ENCODE results near the gene ZNF474.
A peak's percentile ranks its signal among the peaks of the same experiment; 100 is the strongest.

Gene ZNF474

GRCh38 chr5:122163121-122164069 is 34.0 kb downstream of the ZNF474 start:
- Histone ChIP-seq H3K36me3 (ENCODE audit: control insufficient read depth in 5 of 5, insufficient read depth in 5 of 5, low read length in 5 of 5) (no peaks in the 10 kb centered on the region), H3K27ac (ENCODE audit: low read depth, low read length) (peak overlapping the region; percentile 74), H3K9ac (ENCODE audit: low read length in 5 of 5) (peak overlapping the region in 1 of 5 donors; percentile 28), H3K27me3 (ENCODE audit: control insufficient read depth in 5 of 5, insufficient read depth in 4 of 5, low read length in 5 of 5) (no peaks in the 10 kb centered on the region), H3K9me3 (ENCODE audit: control insufficient read depth in 5 of 5, low read length in 5 of 5) (no peaks in the 10 kb centered on the region), H3K4me1 (ENCODE audit: control insufficient read depth in 5 of 5, insufficient read depth in 5 of 5, low read length in 5 of 5) (peaks cover 4 to 26% (median 12%) of the 10 kb centered on the region in 5 donors), H3K4me3 (ENCODE audit: low read depth in 1 of 5, low read length in 5 of 5) (no peak overlapping the region)

- peak overlapping the region; percentile 21 for H3K27ac ChIP-seq (ENCODE audit: low read depth, low read length)
- H3K4me3 ChIP-seq (ENCODE audit: low read depth in 1 of 5, low read length in 5 of 5) = no peak overlapping the region
- H3K9ac ChIP-seq (ENCODE audit: low read length in 5 of 5) = peak overlapping the region in 1 of 5 donors; percentile 23
- H3K9me3 ChIP-seq (ENCODE audit: control insufficient read depth in 5 of 5, low read length in 5 of 5) = no peaks in the 10 kb centered on the region
- H3K36me3 ChIP-seq (ENCODE audit: control insufficient read depth in 5 of 5, insufficient read depth in 5 of 5, low read length in 5 of 5) = no peaks in the 10 kb centered on the region
- H3K27me3 ChIP-seq (ENCODE audit: control insufficient read depth in 5 of 5, insufficient read depth in 4 of 5, low read length in 5 of 5) = no peaks in the 10 kb centered on the region
- peaks cover 4 to 26% (median 12%) of the 10 kb centered on the region in 5 donors for H3K4me1 ChIP-seq (ENCODE audit: control insufficient read depth in 5 of 5, insufficient read depth in 5 of 5, low read length in 5 of 5)
These were observed 34.7 kb downstream of the ZNF474 start for GRCh38 chr5:122164070-122164435.

GRCh38 chr5:122164831-122165558 is 35.6 kb downstream of the ZNF474 start:
- no peak overlapping the region for H3K9ac ChIP-seq (ENCODE audit: low read length in 5 of 5)
- no peaks in the 10 kb centered on the region for H3K27me3 ChIP-seq (ENCODE audit: control insufficient read depth in 5 of 5, insufficient read depth in 4 of 5, low read length in 5 of 5)
- no peaks in the 10 kb centered on the region for H3K9me3 ChIP-seq (ENCODE audit: control insufficient read depth in 5 of 5, low read length in 5 of 5)
- no peak overlapping the region for H3K4me3 ChIP-seq (ENCODE audit: low read depth in 1 of 5, low read length in 5 of 5)
- H3K27ac ChIP-seq (ENCODE audit: low read depth, low read length) = peak overlapping the region; percentile 21
- peaks cover 4 to 26% (median 12%) of the 10 kb centered on the region in 5 donors for H3K4me1 ChIP-seq (ENCODE audit: control insufficient read depth in 5 of 5, insufficient read depth in 5 of 5, low read length in 5 of 5)
- H3K36me3 ChIP-seq (ENCODE audit: control insufficient read depth in 5 of 5, insufficient read depth in 5 of 5, low read length in 5 of 5) = no peaks in the 10 kb centered on the region

- H3K4me1 ChIP-seq (ENCODE audit: control insufficient read depth in 5 of 5, insufficient read depth in 5 of 5, low read length in 5 of 5) = peaks cover 4 to 26% (median 12%) of the 10 kb centered on the region in 5 donors
- no peak overlapping the region for H3K4me3 ChIP-seq (ENCODE audit: low read depth in 1 of 5, low read length in 5 of 5)
- H3K9ac ChIP-seq (ENCODE audit: low read length in 5 of 5) = no peak overlapping the region
- H3K9me3 ChIP-seq (ENCODE audit: control insufficient read depth in 5 of 5, low read length in 5 of 5) = no peaks in the 10 kb centered on the region
- no peak overlapping the region for H3K27ac ChIP-seq (ENCODE audit: low read depth, low read length)
- no peaks in the 10 kb centered on the region for H3K36me3 ChIP-seq (ENCODE audit: control insufficient read depth in 5 of 5, insufficient read depth in 5 of 5, low read length in 5 of 5)
- H3K27me3 ChIP-seq (ENCODE audit: control insufficient read depth in 5 of 5, insufficient read depth in 4 of 5, low read length in 5 of 5) = no peaks in the 10 kb centered on the region
These were observed 36.3 kb downstream of the ZNF474 start for GRCh38 chr5:122165559-122166078.

GRCh38 chr5:122169350-122170103 is 40.2 kb downstream of the ZNF474 start:
- H3K4me3 ChIP-seq (ENCODE audit: low read depth in 1 of 5, low read length in 5 of 5) = no peak overlapping the region
- no peaks in the 10 kb centered on the region for H3K27me3 ChIP-seq (ENCODE audit: control insufficient read depth in 5 of 5, insufficient read depth in 4 of 5, low read length in 5 of 5)
- H3K9ac ChIP-seq (ENCODE audit: low read length in 5 of 5) = no peak overlapping the region
- no peaks in the 10 kb centered on the region for H3K9me3 ChIP-seq (ENCODE audit: control insufficient read depth in 5 of 5, low read length in 5 of 5)
- H3K27ac ChIP-seq (ENCODE audit: low read depth, low read length) = no peak overlapping the region
- no peaks in the 10 kb centered on the region for H3K4me1 ChIP-seq (ENCODE audit: control insufficient read depth in 5 of 5, insufficient read depth in 5 of 5, low read length in 5 of 5)
- no peaks in the 10 kb centered on the region for H3K36me3 ChIP-seq (ENCODE audit: control insufficient read depth in 5 of 5, insufficient read depth in 5 of 5, low read length in 5 of 5)

- Histone ChIP-seq H3K27ac (ENCODE audit: low read depth, low read length) (no peak overlapping the region), H3K4me3 (ENCODE audit: low read depth in 1 of 5, low read length in 5 of 5) (no peak overlapping the region), H3K9me3 (ENCODE audit: control insufficient read depth in 5 of 5, low read length in 5 of 5) (no peaks in the 10 kb centered on the region), H3K4me1 (ENCODE audit: control insufficient read depth in 5 of 5, insufficient read depth in 5 of 5, low read length in 5 of 5) (no peaks in the 10 kb centered on the region), H3K9ac (ENCODE audit: low read length in 5 of 5) (no peak overlapping the region), H3K36me3 (ENCODE audit: control insufficient read depth in 5 of 5, insufficient read depth in 5 of 5, low read length in 5 of 5) (no peaks in the 10 kb centered on the region), H3K27me3 (ENCODE audit: control insufficient read depth in 5 of 5, insufficient read depth in 4 of 5, low read length in 5 of 5) (no peaks in the 10 kb centered on the region)
These were observed 41.3 kb downstream of the ZNF474 start for GRCh38 chr5:122170620-122171019.

- H3K27me3 ChIP-seq (ENCODE audit: control insufficient read depth in 5 of 5, insufficient read depth in 4 of 5, low read length in 5 of 5) = no peaks in the 10 kb centered on the region
- H3K4me3 ChIP-seq (ENCODE audit: low read depth in 1 of 5, low read length in 5 of 5) = no peak overlapping the region
- no peaks in the 10 kb centered on the region for H3K4me1 ChIP-seq (ENCODE audit: control insufficient read depth in 5 of 5, insufficient read depth in 5 of 5, low read length in 5 of 5)
- H3K9ac ChIP-seq (ENCODE audit: low read length in 5 of 5) = no peak overlapping the region
- no peaks in the 10 kb centered on the region for H3K36me3 ChIP-seq (ENCODE audit: control insufficient read depth in 5 of 5, insufficient read depth in 5 of 5, low read length in 5 of 5)
- H3K9me3 ChIP-seq (ENCODE audit: control insufficient read depth in 5 of 5, low read length in 5 of 5) = no peaks in the 10 kb centered on the region
- no peak overlapping the region for H3K27ac ChIP-seq (ENCODE audit: low read depth, low read length)
These were observed 42.9 kb downstream of the ZNF474 start for GRCh38 chr5:122172207-122172606.

GRCh38 chr5:122173474-122174415 is 44.4 kb downstream of the ZNF474 start:
- H3K36me3 ChIP-seq (ENCODE audit: control insufficient read depth in 5 of 5, insufficient read depth in 5 of 5, low read length in 5 of 5) = no peaks in the 10 kb centered on the region
- H3K9me3 ChIP-seq (ENCODE audit: control insufficient read depth in 5 of 5, low read length in 5 of 5) = no peaks in the 10 kb centered on the region
- peak overlapping the region; percentile 52 for H3K27ac ChIP-seq (ENCODE audit: low read depth, low read length)

GRCh38 chr5:122175091-122175490 is 45.7 kb downstream of the ZNF474 start:
- H3K9ac ChIP-seq (ENCODE audit: low read length in 5 of 5) = no peak overlapping the region
- H3K27me3 ChIP-seq (ENCODE audit: control insufficient read depth in 5 of 5, insufficient read depth in 4 of 5, low read length in 5 of 5) = no peaks in the 10 kb centered on the region
- no peaks in the 10 kb centered on the region for H3K36me3 ChIP-seq (ENCODE audit: control insufficient read depth in 5 of 5, insufficient read depth in 5 of 5, low read length in 5 of 5)
- H3K9me3 ChIP-seq (ENCODE audit: control insufficient read depth in 5 of 5, low read length in 5 of 5) = no peaks in the 10 kb centered on the region
- no peak overlapping the region for H3K4me3 ChIP-seq (ENCODE audit: low read depth in 1 of 5, low read length in 5 of 5)
- no peak overlapping the region for H3K27ac ChIP-seq (ENCODE audit: low read depth, low read length)
- H3K4me1 ChIP-seq (ENCODE audit: control insufficient read depth in 5 of 5, insufficient read depth in 5 of 5, low read length in 5 of 5) = no peaks in the 10 kb centered on the region

More at GRCh38 chr5:122173474-122174415, 44.4 kb downstream of the ZNF474 start:
- Histone ChIP-seq H3K9ac (ENCODE audit: low read length in 5 of 5) (no peak overlapping the region), H3K4me1 (ENCODE audit: control insufficient read depth in 5 of 5, insufficient read depth in 5 of 5, low read length in 5 of 5) (no peaks in the 10 kb centered on the region), H3K4me3 (ENCODE audit: low read depth in 1 of 5, low read length in 5 of 5) (no peak overlapping the region), H3K27me3 (ENCODE audit: control insufficient read depth in 5 of 5, insufficient read depth in 4 of 5, low read length in 5 of 5) (no peaks in the 10 kb centered on the region)
